ENCODE data around the gene RUFY3.

The RUFY3 gene

DNA sequence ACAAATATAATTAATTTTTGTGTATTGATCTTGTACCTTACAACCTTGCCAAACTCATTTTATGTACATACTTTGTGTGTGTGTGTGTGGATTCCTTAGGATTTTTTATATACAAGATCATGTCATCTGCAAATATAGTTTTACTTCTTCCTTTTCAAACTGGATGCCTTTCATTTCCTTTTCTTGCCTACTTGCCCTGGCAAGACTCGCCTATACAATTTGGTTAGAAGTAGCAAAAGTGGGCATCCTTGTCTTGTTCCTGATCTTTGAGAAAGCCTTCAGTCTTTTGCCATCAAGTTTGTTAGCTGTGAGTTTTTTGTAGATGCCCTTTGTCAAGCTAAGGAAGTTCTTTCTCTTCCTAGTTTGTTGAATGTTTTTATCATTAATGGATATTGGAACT, 30.5 kb downstream of the RUFY3 start:
- Histone ChIP-seq H2AFZ (ENCODE audit: low read length) (no peak overlapping the region), H2AK5ac (ENCODE audit: low read depth, low read length) (no peak overlapping the region), H3K4me1 (ENCODE audit: control insufficient read depth in 2 of 2, insufficient read depth in 1 of 2, low read depth in 1 of 2, low read length in 2 of 2) (no peaks in the 10 kb centered on the region), H3K27ac (replicated peaks; ENCODE audit: low read length) (no peak overlapping the region), H2BK5ac (ENCODE audit: low read length) (no peak overlapping the region), H4K8ac (ENCODE audit: low read depth, low read length) (no peak overlapping the region), H3K4me2 (ENCODE audit: insufficient read depth, low read length, poor library complexity, severe bottlenecking) (no peak overlapping the region), H3K18ac (ENCODE audit: low read length) (no peak overlapping the region), H3K4me3 (ENCODE audit: low read length in 2 of 2) (no peak overlapping the region), H3K14ac (ENCODE audit: low read length) (no peak overlapping the region), H3K27me3 (ENCODE audit: control insufficient read depth in 3 of 3, insufficient read depth in 3 of 3, low read depth in 1 of 3, low read length in 3 of 3) (no peaks in the 10 kb centered on the region), H3K79me1 (ENCODE audit: low read depth, low read length) (peaks cover 6% of the 10 kb centered on the region), H3K23ac (ENCODE audit: low read depth, low read length, poor library complexity) (no peak overlapping the region), H2BK120ac (ENCODE audit: low read depth, low read length) (no peak overlapping the region), H3K9me3 (replicated peaks in 1 of 2; ENCODE audit: control insufficient read depth in 2 of 2, insufficient read depth in 1 of 2, low read depth in 1 of 2, low read length in 2 of 2) (no peaks in the 10 kb centered on the region), H4K91ac (ENCODE audit: low read depth, low read length, poor library complexity) (no peak overlapping the region), H2BK12ac (ENCODE audit: low read length) (no peak overlapping the region), H2BK15ac (ENCODE audit: low read length) (no peak overlapping the region), H3K4ac (ENCODE audit: low read length) (no peak overlapping the region), H3K36me3 (replicated peaks in 1 of 2; ENCODE audit: control insufficient read depth in 2 of 2, insufficient read depth in 2 of 2, low read length in 2 of 2) (peaks cover 2 to 40% of the 10 kb centered on the region in 2 donors), H3K9ac (ENCODE audit: low read depth, low read length, poor library complexity) (no peak overlapping the region)
- no CpG with 5 or more reads among the region's 1 CpG for WGBS, 2 donors (ENCODE audit: extremely low coverage in 2 of 2, insufficient read length in 2 of 2, insufficient replicate concordance in 1 of 2)
- no peak for DNase-seq (ENCODE audit: low spot score)

DNA sequence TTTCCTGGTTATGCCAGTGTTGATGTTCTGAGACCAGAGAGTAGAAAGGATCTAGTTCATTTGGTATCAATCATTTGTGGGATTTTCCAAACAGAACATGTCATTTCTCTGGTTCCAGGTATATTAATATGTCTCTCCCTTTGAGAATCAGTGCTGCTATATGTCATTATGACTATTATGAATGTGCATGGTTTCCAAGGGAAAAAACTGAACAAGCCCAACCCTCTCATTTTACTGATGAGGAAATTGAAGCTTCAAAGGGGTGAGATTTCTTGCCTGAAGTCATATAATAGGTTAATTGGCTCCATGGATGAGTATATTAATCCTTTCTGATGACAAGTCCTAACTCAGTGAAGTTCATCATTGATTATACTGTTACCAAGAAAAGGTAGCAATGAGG, 31.9 kb downstream of the RUFY3 start:
- Histone ChIP-seq H3K36me3 (replicated peaks in 1 of 2; ENCODE audit: control insufficient read depth in 2 of 2, insufficient read depth in 2 of 2, low read length in 2 of 2) (peaks cover 0 to 35% of the 10 kb centered on the region in 2 donors), H3K4me2 (ENCODE audit: insufficient read depth, low read length, poor library complexity, severe bottlenecking) (no peak overlapping the region), H3K14ac (ENCODE audit: low read length) (no peak overlapping the region), H3K4me3 (ENCODE audit: low read length in 2 of 2) (no peak overlapping the region), H2BK12ac (ENCODE audit: low read length) (no peak overlapping the region), H2AK5ac (ENCODE audit: low read depth, low read length) (no peak overlapping the region), H3K18ac (ENCODE audit: low read length) (no peak overlapping the region), H2AFZ (ENCODE audit: low read length) (no peak overlapping the region), H4K8ac (ENCODE audit: low read depth, low read length) (no peak overlapping the region), H3K4ac (ENCODE audit: low read length) (no peak overlapping the region), H2BK15ac (ENCODE audit: low read length) (no peak overlapping the region), H3K4me1 (ENCODE audit: control insufficient read depth in 2 of 2, insufficient read depth in 1 of 2, low read depth in 1 of 2, low read length in 2 of 2) (no peaks in the 10 kb centered on the region), H3K79me1 (ENCODE audit: low read depth, low read length) (peaks cover 3% of the 10 kb centered on the region), H2BK5ac (ENCODE audit: low read length) (no peak overlapping the region), H3K23ac (ENCODE audit: low read depth, low read length, poor library complexity) (no peak overlapping the region), H3K27ac (replicated peaks; ENCODE audit: low read length) (no peak overlapping the region), H2BK120ac (ENCODE audit: low read depth, low read length) (no peak overlapping the region), H3K9ac (ENCODE audit: low read depth, low read length, poor library complexity) (no peak overlapping the region), H4K91ac (ENCODE audit: low read depth, low read length, poor library complexity) (no peak overlapping the region), H3K27me3 (ENCODE audit: control insufficient read depth in 3 of 3, insufficient read depth in 3 of 3, low read depth in 1 of 3, low read length in 3 of 3) (no peaks in the 10 kb centered on the region), H3K9me3 (replicated peaks in 1 of 2; ENCODE audit: control insufficient read depth in 2 of 2, insufficient read depth in 1 of 2, low read depth in 1 of 2, low read length in 2 of 2) (no peaks in the 10 kb centered on the region)
- no peak for DNase-seq (ENCODE audit: low spot score)

DNA sequence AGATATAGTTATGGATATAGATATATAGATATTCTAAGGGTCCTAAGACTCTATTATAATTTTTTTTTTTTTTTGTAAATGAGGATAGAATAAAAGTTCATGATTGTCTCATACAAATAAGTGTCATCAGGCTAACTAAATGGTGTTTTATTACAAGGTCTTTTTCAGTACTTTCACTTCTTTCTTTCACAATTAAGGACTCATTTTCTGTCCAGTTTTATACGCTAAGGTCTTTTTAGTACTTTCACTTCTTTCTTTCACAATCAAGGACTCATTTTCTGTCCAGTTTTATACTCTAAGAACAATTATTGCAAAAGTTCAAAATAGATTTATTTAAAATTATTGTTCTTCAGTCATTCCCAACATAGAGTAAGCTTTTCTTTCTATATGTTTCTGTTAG, 32.7 kb downstream of the RUFY3 start:
- H3K4ac ChIP-seq (ENCODE audit: low read length): no peak overlapping the region
- no peak overlapping the region for H2AFZ ChIP-seq (ENCODE audit: low read length)
- H4K8ac ChIP-seq (ENCODE audit: low read depth, low read length): no peak overlapping the region
- no peak overlapping the region for H2BK5ac ChIP-seq (ENCODE audit: low read length)
- no peak overlapping the region for H2BK15ac ChIP-seq (ENCODE audit: low read length)
- DNase-seq (ENCODE audit: low spot score): no peak
- H3K9me3 ChIP-seq (replicated peaks in 1 of 2; ENCODE audit: control insufficient read depth in 2 of 2, insufficient read depth in 1 of 2, low read depth in 1 of 2, low read length in 2 of 2): no peaks in the 10 kb centered on the region
- H3K4me2 ChIP-seq (ENCODE audit: insufficient read depth, low read length, poor library complexity, severe bottlenecking): no peak overlapping the region
- H3K9ac ChIP-seq (ENCODE audit: low read depth, low read length, poor library complexity): no peak overlapping the region
- H2BK120ac ChIP-seq (ENCODE audit: low read depth, low read length): no peak overlapping the region
- H3K18ac ChIP-seq (ENCODE audit: low read length): no peak overlapping the region
- no peak overlapping the region for H3K14ac ChIP-seq (ENCODE audit: low read length)
- H4K91ac ChIP-seq (ENCODE audit: low read depth, low read length, poor library complexity): no peak overlapping the region
- H2AK5ac ChIP-seq (ENCODE audit: low read depth, low read length): no peak overlapping the region
- peaks cover 0 to 34% of the 10 kb centered on the region in 2 donors for H3K36me3 ChIP-seq (replicated peaks in 1 of 2; ENCODE audit: control insufficient read depth in 2 of 2, insufficient read depth in 2 of 2, low read length in 2 of 2)
- no peak overlapping the region for H2BK12ac ChIP-seq (ENCODE audit: low read length)
- no peak overlapping the region for H3K4me3 ChIP-seq (ENCODE audit: low read length in 2 of 2)
- no peak overlapping the region for H3K27ac ChIP-seq (replicated peaks; ENCODE audit: low read length)
- H3K23ac ChIP-seq (ENCODE audit: low read depth, low read length, poor library complexity): no peak overlapping the region
- H3K79me1 ChIP-seq (ENCODE audit: low read depth, low read length): peaks cover 2% of the 10 kb centered on the region
- H3K4me1 ChIP-seq (ENCODE audit: control insufficient read depth in 2 of 2, insufficient read depth in 1 of 2, low read depth in 1 of 2, low read length in 2 of 2): no peaks in the 10 kb centered on the region
- no CpG with 5 or more reads among the region's 1 CpG for WGBS, 2 donors (ENCODE audit: extremely low coverage in 2 of 2, insufficient read length in 2 of 2, insufficient replicate concordance in 1 of 2)
- H3K27me3 ChIP-seq (ENCODE audit: control insufficient read depth in 3 of 3, insufficient read depth in 3 of 3, low read depth in 1 of 3, low read length in 3 of 3): no peaks in the 10 kb centered on the region

DNA sequence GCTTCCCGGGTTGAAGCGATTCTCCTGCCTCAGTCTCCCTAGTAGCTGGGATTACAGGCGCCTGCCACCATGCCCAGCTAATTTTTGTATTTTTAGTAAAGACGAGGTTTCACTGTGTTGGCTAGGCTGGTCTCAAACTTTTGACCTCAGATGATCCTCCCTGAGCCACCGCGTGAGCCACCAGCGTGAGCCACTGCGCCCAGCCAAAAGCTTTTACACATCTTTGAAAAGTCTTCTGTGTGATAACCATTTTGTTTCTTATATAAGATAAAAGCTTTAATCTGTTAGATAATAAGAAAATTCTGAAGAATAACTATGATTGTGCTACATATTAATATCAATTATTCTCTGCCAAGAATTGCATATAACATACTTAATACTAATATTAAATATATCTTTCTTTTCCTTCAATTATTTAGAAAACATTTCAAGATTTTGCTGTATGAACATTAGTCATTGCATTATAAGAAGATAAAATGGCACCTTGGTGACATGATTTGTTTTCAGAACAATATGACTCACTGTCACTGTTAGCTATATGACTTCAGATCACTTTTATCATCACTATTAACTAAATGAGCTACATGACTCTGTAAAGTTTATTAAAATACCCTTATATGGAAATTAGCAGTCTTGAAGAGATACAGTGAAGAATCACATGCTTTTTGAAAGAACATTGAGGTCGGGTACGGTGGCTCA, 33.4 kb downstream of the RUFY3 start:
- WGBS, 2 donors (ENCODE audit: extremely low coverage in 2 of 2, insufficient read length in 2 of 2, insufficient replicate concordance in 1 of 2): no CpG with 5 or more reads among the region's 10 CpGs
- Histone ChIP-seq H3K23ac (ENCODE audit: low read depth, low read length, poor library complexity) (no peak overlapping the region), H3K27me3 (ENCODE audit: control insufficient read depth in 3 of 3, insufficient read depth in 3 of 3, low read depth in 1 of 3, low read length in 3 of 3) (no peaks in the 10 kb centered on the region), H3K4me1 (ENCODE audit: control insufficient read depth in 2 of 2, insufficient read depth in 1 of 2, low read depth in 1 of 2, low read length in 2 of 2) (no peaks in the 10 kb centered on the region), H3K4me3 (ENCODE audit: low read length in 2 of 2) (no peak overlapping the region), H3K79me1 (ENCODE audit: low read depth, low read length) (peaks cover 2% of the 10 kb centered on the region), H3K18ac (ENCODE audit: low read length) (no peak overlapping the region), H3K9me3 (replicated peaks in 1 of 2; ENCODE audit: control insufficient read depth in 2 of 2, insufficient read depth in 1 of 2, low read depth in 1 of 2, low read length in 2 of 2) (no peaks in the 10 kb centered on the region), H4K8ac (ENCODE audit: low read depth, low read length) (no peak overlapping the region), H2AFZ (ENCODE audit: low read length) (no peak overlapping the region), H3K4ac (ENCODE audit: low read length) (no peak overlapping the region), H3K14ac (ENCODE audit: low read length) (no peak overlapping the region), H4K91ac (ENCODE audit: low read depth, low read length, poor library complexity) (no peak overlapping the region), H2AK5ac (ENCODE audit: low read depth, low read length) (no peak overlapping the region), H3K27ac (replicated peaks; ENCODE audit: low read length) (no peak overlapping the region), H2BK5ac (ENCODE audit: low read length) (no peak overlapping the region), H2BK120ac (ENCODE audit: low read depth, low read length) (no peak overlapping the region), H3K4me2 (ENCODE audit: insufficient read depth, low read length, poor library complexity, severe bottlenecking) (no peak overlapping the region), H3K9ac (ENCODE audit: low read depth, low read length, poor library complexity) (no peak overlapping the region), H3K36me3 (replicated peaks in 1 of 2; ENCODE audit: control insufficient read depth in 2 of 2, insufficient read depth in 2 of 2, low read length in 2 of 2) (peaks cover 0 to 32% of the 10 kb centered on the region in 2 donors), H2BK15ac (ENCODE audit: low read length) (no peak overlapping the region), H2BK12ac (ENCODE audit: low read length) (no peak overlapping the region)
- DNase-seq (ENCODE audit: low spot score): no peak

Data from neuronal stem cell (in vitro differentiated cells).